ENCODE data around the gene BCL2L15. TPM values are rescaled to one million over a fixed set of nuclear protein-coding genes. Genes with fewer than 3 reads are reported as not detected.

BCL2L15 gene
- total RNA-seq, 1 donor from 2014 or later: not detected

DNA sequence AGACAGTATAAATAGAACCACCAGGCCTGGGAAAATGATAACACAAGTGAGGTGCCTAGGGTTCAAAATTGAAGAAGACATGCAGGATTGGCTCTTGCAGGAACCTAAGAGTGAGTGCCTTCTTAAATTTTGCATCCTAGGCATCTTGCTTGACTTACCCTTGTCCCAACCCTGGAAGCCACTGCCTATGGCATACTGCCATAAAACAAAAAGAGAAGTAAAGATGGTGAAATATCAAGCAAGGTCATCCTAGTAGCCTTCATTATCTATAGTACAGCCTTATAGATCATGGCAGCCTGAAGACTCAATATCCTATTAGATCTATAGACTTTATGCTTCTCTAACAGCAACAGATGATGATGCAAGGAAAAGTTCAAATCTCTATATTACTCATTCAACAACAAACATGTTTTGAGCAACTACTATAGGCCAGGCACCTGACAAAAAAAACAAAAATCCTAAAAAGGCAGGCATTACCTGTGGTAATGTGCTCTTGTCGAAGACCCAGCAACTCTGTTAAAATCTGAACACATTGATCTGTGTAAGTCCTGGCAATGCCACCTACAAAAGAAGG is 10.9 kb upstream of the BCL2L15 start:
- intact Hi-C loops (cut with micrococcal nuclease): no loop called here
- no peak overlapping the region for H3K27ac ChIP-seq (replicated peaks)
- H3K9me3 ChIP-seq (replicated peaks): no peaks in the 10 kb centered on the region
- no peak for DNase-seq
- H3K4me1 ChIP-seq: peaks cover 22% of the 10 kb centered on the region
- H3K27me3 ChIP-seq (ENCODE audit: low read depth): no peaks in the 10 kb centered on the region
- H3K4me3 ChIP-seq: no peak overlapping the region
- H3K36me3 ChIP-seq: peaks cover 83% of the 10 kb centered on the region
- TF ChIP-seq CTCF (IDR thresholded peaks at IDR 0.05; ENCODE audit: borderline replicate concordance): no peak

- peaks cover 12% of the 10 kb centered on the region for H3K4me1 ChIP-seq
- no peaks in the 10 kb centered on the region for H3K27me3 ChIP-seq (ENCODE audit: low read depth)
- DNase-seq: no peak
- intact Hi-C loops (cut with micrococcal nuclease): no loop called here
- H3K27ac ChIP-seq (replicated peaks): no peak overlapping the region
- no peak for TF ChIP-seq CTCF (IDR thresholded peaks at IDR 0.05; ENCODE audit: borderline replicate concordance)
- H3K36me3 ChIP-seq: peaks cover 66% of the 10 kb centered on the region
- H3K9me3 ChIP-seq (replicated peaks): no peaks in the 10 kb centered on the region
- H3K4me3 ChIP-seq: no peak overlapping the region
Observed at GRCh38 chr1:113895961-113896360, 8.6 kb upstream of the BCL2L15 start.

- peaks cover 12% of the 10 kb centered on the region for H3K4me1 ChIP-seq
- DNase-seq: no peak
- H3K36me3 ChIP-seq: peaks cover 57% of the 10 kb centered on the region
- H3K27me3 ChIP-seq (ENCODE audit: low read depth): no peaks in the 10 kb centered on the region
- no peak overlapping the region for H3K27ac ChIP-seq (replicated peaks)
- intact Hi-C loops (cut with micrococcal nuclease): no loop called here
- TF ChIP-seq CTCF (IDR thresholded peaks at IDR 0.05; ENCODE audit: borderline replicate concordance): no peak
- H3K9me3 ChIP-seq (replicated peaks): no peaks in the 10 kb centered on the region
- no peak overlapping the region for H3K4me3 ChIP-seq
Observed at GRCh38 chr1:113895098-113895497, 7.7 kb upstream of the BCL2L15 start.

DNA sequence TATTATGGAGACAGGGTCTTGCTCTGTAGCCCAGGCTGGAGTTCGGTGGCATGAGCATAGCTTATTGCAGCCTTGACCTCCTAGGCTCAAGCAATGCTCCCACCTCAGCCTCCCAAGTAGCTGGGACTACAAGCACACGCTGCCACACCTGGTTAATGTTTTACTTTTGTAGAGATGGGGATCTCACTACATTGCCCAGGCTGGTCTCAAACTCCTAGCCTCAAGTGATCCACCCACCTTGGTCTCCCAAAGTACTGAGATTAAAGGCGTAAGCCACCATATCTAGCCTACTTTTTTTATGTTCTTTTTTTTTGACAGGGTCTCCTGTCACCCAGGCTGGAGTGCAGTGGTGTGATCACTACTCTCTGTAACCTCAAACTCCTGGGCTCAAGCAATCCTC is 5.9 kb upstream of the BCL2L15 start:
- Histone ChIP-seq H3K27ac (replicated peaks) (no peak overlapping the region), H3K36me3 (peaks cover 39% of the 10 kb centered on the region), H3K27me3 (ENCODE audit: low read depth) (no peaks in the 10 kb centered on the region), H3K4me1 (peaks cover 3% of the 10 kb centered on the region), H3K4me3 (no peak overlapping the region), H3K9me3 (replicated peaks) (no peaks in the 10 kb centered on the region)
- no peak for DNase-seq
- intact Hi-C loops (cut with micrococcal nuclease): no loop called here
- no peak for TF ChIP-seq CTCF (IDR thresholded peaks at IDR 0.05; ENCODE audit: borderline replicate concordance)

DNA sequence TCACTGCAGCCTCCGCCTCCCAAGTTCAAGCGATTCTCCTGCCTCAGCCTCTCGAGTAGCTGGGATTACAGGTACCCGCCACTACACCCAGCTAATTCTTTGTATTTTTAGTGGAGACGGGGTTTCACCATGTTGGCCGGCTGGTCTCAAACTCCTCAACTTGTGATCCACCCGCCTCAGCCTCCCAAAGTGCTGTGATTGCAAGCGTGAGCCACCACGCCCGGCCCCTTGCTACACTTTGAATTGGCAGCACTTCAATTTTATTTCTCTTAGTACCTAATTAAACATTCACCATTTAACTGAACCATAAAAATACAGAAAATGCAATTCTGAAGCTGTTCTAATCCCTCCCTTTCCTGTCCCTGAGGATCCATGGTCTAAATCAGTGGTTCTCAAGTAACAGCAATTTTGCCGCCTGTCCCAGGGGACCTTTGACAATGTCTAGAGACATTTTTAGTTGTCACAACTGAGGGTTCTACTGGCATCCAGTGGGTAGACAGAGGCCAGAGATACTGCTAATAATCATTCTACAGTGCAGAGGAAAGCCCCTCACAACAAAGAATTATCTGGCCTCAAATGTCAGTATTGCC is 4.3 kb upstream of the BCL2L15 start:
- H3K4me1 ChIP-seq: no peaks in the 10 kb centered on the region
- intact Hi-C loops (cut with micrococcal nuclease): no loop called here
- H3K27me3 ChIP-seq (ENCODE audit: low read depth): no peaks in the 10 kb centered on the region
- peaks cover 23% of the 10 kb centered on the region for H3K36me3 ChIP-seq
- no peaks in the 10 kb centered on the region for H3K9me3 ChIP-seq (replicated peaks)
- H3K4me3 ChIP-seq: no peak overlapping the region
- DNase-seq: no peak
- TF ChIP-seq CTCF (IDR thresholded peaks at IDR 0.05; ENCODE audit: borderline replicate concordance): no peak
- no peak overlapping the region for H3K27ac ChIP-seq (replicated peaks)

Measured in left ventricle myocardium inferior (tissue), 1 donor.